Measurements from ENCODE around the gene EIF2AK3. TPM values are rescaled to one million over a fixed set of nuclear protein-coding genes. Genes with fewer than 3 reads are reported as not detected.

The EIF2AK3 gene
- total and polyA plus RNA-seq, 2 of the 4 experiments (the other 2 are of a cell fraction): 7.9 to 22.8 TPM

- Histone ChIP-seq H2BK20ac (ENCODE audit: low read depth, low read length) (no peak overlapping the region), H3K14ac (replicated peaks; ENCODE audit: low read depth, low read length) (no peak overlapping the region), H3K4ac (ENCODE audit: low read depth, low read length) (no peak overlapping the region), H4K91ac (ENCODE audit: insufficient read depth, low read depth, low read length) (no peak overlapping the region), H4K8ac (ENCODE audit: low read depth in 2 of 2, low read length in 2 of 2) (no peak overlapping the region), H3K4me1 (ENCODE audit: control insufficient read depth, insufficient read depth, low read length) (peaks cover 4% of the 10 kb centered on the region), H3K36me3 (ENCODE audit: control insufficient read depth, insufficient read depth, low read length) (no peaks in the 10 kb centered on the region), H3K9me1 (ENCODE audit: insufficient read depth, low read length) (peaks cover 8% of the 10 kb centered on the region; the same call in 1 of the 2 replicates), H3K9ac (ENCODE audit: low read depth, low read length) (no peak overlapping the region), H3K9me3 (ENCODE audit: control insufficient read depth, insufficient read depth, low read length) (no peaks in the 10 kb centered on the region), H3K23ac (ENCODE audit: low read depth, low read length) (no peak overlapping the region), H2AFZ (replicated peaks; ENCODE audit: low read length, poor library complexity) (no peak overlapping the region), H2BK120ac (ENCODE audit: low read depth, low read length) (no peak overlapping the region), H3K79me1 (ENCODE audit: low read depth in 1 of 2, low read length in 2 of 2) (peaks cover 32 to 68% of the 10 kb centered on the region in 2 experiments; a peak in 3 of 4 replicates), H3K4me2 (ENCODE audit: low read depth, low read length) (no peak overlapping the region), H4K5ac (ENCODE audit: low read depth, low read length) (no peak overlapping the region), H3K27ac (ENCODE audit: insufficient read depth, low read length) (no peak overlapping the region), H3K18ac (ENCODE audit: low read depth, low read length) (no peak overlapping the region), H2AK9ac (replicated peaks; ENCODE audit: low read depth, low read length, poor library complexity) (no peak overlapping the region), H2BK5ac (ENCODE audit: low read depth, low read length, poor library complexity, severe bottlenecking) (no peak overlapping the region), H3K4me3 (ENCODE audit: insufficient read depth, low read depth, low read length) (no peak overlapping the region), H3K56ac (ENCODE audit: extremely low read depth, insufficient read depth, low read length) (no peak overlapping the region), H3K27me3 (ENCODE audit: control insufficient read depth, insufficient read depth, low read length) (no peaks in the 10 kb centered on the region), H2BK15ac (ENCODE audit: low read depth, low read length) (no peak overlapping the region), H4K20me1 (ENCODE audit: insufficient read depth, low read length) (peaks cover 54% of the 10 kb centered on the region), H2AK5ac (ENCODE audit: low read depth, low read length) (no peak overlapping the region)
- no peak for ATAC-seq (ENCODE audit: low read depth)
- no TSS peak for BruUV-seq (replicated peaks)
- intact Hi-C loops (cut with micrococcal nuclease) (loop anchor here (10.0 kb wide), 1 partner anchor 57 kb away; no protein-coding TSS in a partner anchor), dilution Hi-C loops (cut with HindIII; ENCODE audit: low sequenced_read_pairs, unreplicated experiment) (no loop called here), in situ Hi-C loops (cut with MboI; ENCODE audit: low sequenced_read_pairs) (no loop called here)
- ChIA-PET POLR2A (ENCODE audit: unreplicated experiment) (no interaction called here), CTCF (no interaction called here)
- DNase-seq: no peak
- no CpG with 5 or more reads among the region's 3 CpGs for WGBS, 2 experiments (ENCODE audit: extremely low coverage in 2 of 2, insufficient read length in 1 of 2)
- no peak for TF ChIP-seq MAFK (IDR thresholded peaks at IDR 0.05; ENCODE audit: low read depth, low read length)
- no peak for TF ChIP-seq RFX5 (IDR thresholded peaks at IDR 0.05; ENCODE audit: low read depth, low read length)
- no peak for TF ChIP-seq MAZ (IDR thresholded peaks at IDR 0.05; ENCODE audit: borderline replicate concordance, low read depth, low read length)
- no peak for TF ChIP-seq USF2 (IDR thresholded peaks at IDR 0.05; ENCODE audit: low read depth, low read length)
- TF ChIP-seq CEBPB (IDR thresholded peaks at IDR 0.05; ENCODE audit: low read depth, low read length): no peak
- TF ChIP-seq RCOR1 (IDR thresholded peaks at IDR 0.05; ENCODE audit: insufficient replicate concordance, low read length): no peak
- no peak for TF ChIP-seq NFE2L2 (IDR thresholded peaks at IDR 0.05; ENCODE audit: low read depth, low read length)
- TF ChIP-seq RAD21 (IDR thresholded peaks at IDR 0.05; ENCODE audit: low read length): no peak
- TF ChIP-seq POLR2A (IDR thresholded peaks at IDR 0.05; ENCODE audit: low read depth, low read length): no peak
These were observed 5.8 kb downstream of the EIF2AK3 start for GRCh38 chr2:88621432-88621831.
